HepG2 (cell line): ENCODE results near the gene DNALI1. TPM values are rescaled to one million over a fixed set of nuclear protein-coding genes. Genes with fewer than 3 reads are reported as not detected.
A peak's percentile ranks its signal among the peaks of the same experiment; 100 is the strongest.

Source experiments
- FOXC1 ChIP-seq: sonication (generic); formaldehyde crosslinking; IDR thresholded peaks from 2 replicates; pipeline ENCODE4 v1.8.0; 2022; ENCODE audit warnings: mild to moderate bottlenecking, missing genetic modification reagents, borderline replicate concordance
- KLF11 ChIP-seq: IDR thresholded peaks from 2 replicates; pipeline ENCODE4 v1.6.1; 2016; ENCODE audit warnings: missing compliant biosample characterization
- LBX2 ChIP-seq: sonication (generic); formaldehyde crosslinking; IDR thresholded peaks from 2 replicates; pipeline ENCODE4 v1.5.0; 2020; ENCODE audit warnings: missing genetic modification reagents, mild to moderate bottlenecking, borderline replicate concordance
- MED13 ChIP-seq: sonication (generic); formaldehyde crosslinking; IDR thresholded peaks from 2 replicates; pipeline ENCODE4 v1.5.0; 2020; ENCODE audit warnings: missing genetic modification reagents
- MYNN ChIP-seq: sonication (generic); formaldehyde crosslinking; IDR thresholded peaks from 2 replicates; pipeline ENCODE4 v1.4.0; 2020; ENCODE audit warnings: mild to moderate bottlenecking, low read depth, missing genetic modification reagents
- POLR2A ChIP-seq, 2 experiments: IDR thresholded peaks; 2 replicates each; pipeline ENCODE4 v1.6.1; 2011; ENCODE audit warnings: low read depth in 2 of 2, low read length in 2 of 2, mild to moderate bottlenecking in 1 of 2, moderate library complexity in 1 of 2; ENCODE audit not compliant: insufficient read depth in 1 of 2
- SALL2 ChIP-seq: sonication (generic); formaldehyde crosslinking; IDR thresholded peaks from 2 replicates; pipeline ENCODE4 v1.8.1; 2023; ENCODE audit warnings: mild to moderate bottlenecking, missing genetic modification reagents, inconsistent platforms
- SNRNP70 ChIP-seq: fragments of 200-400 bp; formaldehyde crosslinking; IDR thresholded peaks from 2 replicates; pipeline ENCODE4 v1.6.1; 2017; ENCODE audit warnings: mild to moderate bottlenecking, low read depth, low read length, moderate library complexity
- U2AF2 ChIP-seq: fragments of 200-400 bp; formaldehyde crosslinking; IDR thresholded peaks from 2 replicates; pipeline ENCODE4 v1.6.1; 2017; ENCODE audit warnings: low read depth, mild to moderate bottlenecking, low read length
- ZKSCAN8 ChIP-seq: IDR thresholded peaks from 2 replicates; pipeline ENCODE4 v1.6.1; 2016; ENCODE audit warnings: borderline replicate concordance, missing genetic modification reagents, missing compliant biosample characterization
- ZMAT3 ChIP-seq: sonication (generic); formaldehyde crosslinking; conservative IDR thresholded peaks from 2 replicates; pipeline ENCODE4 v1.7.0; 2021; ENCODE audit warnings: missing genetic modification reagents
- ZNF230 ChIP-seq: sonication (generic); formaldehyde crosslinking; IDR thresholded peaks from 2 replicates; pipeline ENCODE4 v1.4.0; 2020; ENCODE audit warnings: mild to moderate bottlenecking, missing genetic modification reagents
- ZNF256 ChIP-seq: sonication (generic); formaldehyde crosslinking; conservative IDR thresholded peaks from 2 replicates; pipeline ENCODE4 v1.4.0; 2020; ENCODE audit warnings: missing genetic modification reagents
- ZNF260 ChIP-seq: sonication (generic); formaldehyde crosslinking; IDR thresholded peaks from 2 replicates; pipeline ENCODE4 v1.4.0; 2020; ENCODE audit warnings: missing genetic modification reagents, low read depth, mild to moderate bottlenecking, borderline replicate concordance
- ZNF264 ChIP-seq: sonication (generic); formaldehyde crosslinking; IDR thresholded peaks from 2 replicates; pipeline ENCODE4 v1.4.0; 2020; ENCODE audit warnings: missing genetic modification reagents
- ZNF546 ChIP-seq: sonication (generic); formaldehyde crosslinking; conservative IDR thresholded peaks from 2 replicates; pipeline ENCODE4 v1.8.1; 2023; ENCODE audit warnings: mild to moderate bottlenecking, missing genetic modification reagents
- ZNF891 ChIP-seq: sonication (generic); formaldehyde crosslinking; IDR thresholded peaks from 2 replicates; pipeline ENCODE4 v1.5.0; 2020; ENCODE audit warnings: mild to moderate bottlenecking, missing genetic modification reagents
- polyA plus RNA-seq, 8 experiments: library from polyadenylated mRNA; depleted of rRNA in 3 of 8; stranded (reverse) in 7 of 8; unstranded in 1 of 8; fragments of >200 nt; fragmentation: Illumina TruSeq in 4 of 8; extraction: Trizol in 4 of 8; gene quantifications; 2 replicates each; pipeline versions ENCODE4 v1.2.1 to v1.2.3, GENCODE V29; 2011 to 2016; ENCODE audit warnings: low read depth in 4 of 8, missing spikeins in 1 of 8, mixed read lengths in 1 of 8; ENCODE audit not compliant: insufficient read depth in 1 of 8
- total RNA-seq, 5 experiments: library from RNA; depleted of rRNA; stranded (reverse); fragments of >200 nt; fragmentation: Illumina TruSeq; extraction: Trizol; gene quantifications; 2 replicates each; pipeline ENCODE4 v1.2.3, GENCODE V29; 2016; ENCODE audit warnings: low read depth in 1 of 5
- TF ChIP-seq, protein P1 (sequence below), 2 experiments: IDR thresholded peaks; 2 replicates each; pipeline ENCODE4 v1.6.1; 2011 to 2012; ENCODE audit warnings: low read length in 2 of 2, borderline replicate concordance in 1 of 2, low read depth in 1 of 2, mild to moderate bottlenecking in 1 of 2, moderate library complexity in 1 of 2
- TF ChIP-seq, protein P2 (sequence below): fragments of 450-650 bp; IDR thresholded peaks from 2 replicates; pipeline ENCODE4 v1.6.1; 2016
- TF ChIP-seq, protein P3 (sequence below): IDR thresholded peaks from 2 replicates; pipeline ENCODE4 v1.6.1; 2016; ENCODE audit warnings: missing biosample characterization, missing genetic modification reagents, low read depth

The DNALI1 gene
- total and polyA plus RNA-seq, 2 of the 13 experiments (the other 11 are each of a cell fraction or from before 2014, with no cell fraction given), result 0.42 to 0.70 TPM

DNA sequence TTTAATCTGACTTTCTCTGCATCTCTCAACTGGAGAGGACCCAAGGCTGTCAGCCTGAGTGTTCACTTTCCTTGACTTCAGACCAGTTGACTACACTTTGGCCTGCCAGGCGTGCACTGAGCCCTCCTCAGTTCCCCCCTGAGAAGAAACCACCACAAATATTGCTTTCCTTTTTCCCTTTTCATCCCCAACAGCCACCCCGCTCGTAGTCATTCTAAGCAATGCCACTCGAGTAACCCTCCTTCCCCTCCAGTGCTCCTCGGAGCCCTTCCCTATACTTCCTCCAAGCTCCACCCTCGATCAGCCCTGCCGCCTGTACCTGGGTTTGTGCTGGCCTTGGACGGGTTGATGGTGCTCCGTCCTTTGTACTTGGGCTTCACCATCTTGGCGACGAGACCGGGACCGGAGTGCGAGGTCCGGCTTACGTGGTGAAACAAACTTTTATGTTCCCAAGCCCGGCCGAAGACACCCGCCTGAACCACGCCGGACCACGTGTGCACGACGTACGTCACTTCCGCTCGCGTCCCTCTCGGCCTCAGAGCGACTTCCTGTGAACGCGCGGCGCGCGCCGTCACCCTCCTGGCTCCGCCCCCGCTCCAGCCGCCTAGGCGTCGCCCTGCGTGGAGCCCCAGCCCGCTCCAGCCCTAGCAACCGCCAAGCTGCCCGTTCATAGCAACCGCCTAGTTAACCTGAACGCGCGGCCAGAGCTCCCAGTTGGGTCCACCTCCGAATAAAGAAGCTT is 38.9 kb downstream of the DNALI1 start, which contains the start of gene GNL2 (continued):
- TF ChIP-seq, protein P1, sequence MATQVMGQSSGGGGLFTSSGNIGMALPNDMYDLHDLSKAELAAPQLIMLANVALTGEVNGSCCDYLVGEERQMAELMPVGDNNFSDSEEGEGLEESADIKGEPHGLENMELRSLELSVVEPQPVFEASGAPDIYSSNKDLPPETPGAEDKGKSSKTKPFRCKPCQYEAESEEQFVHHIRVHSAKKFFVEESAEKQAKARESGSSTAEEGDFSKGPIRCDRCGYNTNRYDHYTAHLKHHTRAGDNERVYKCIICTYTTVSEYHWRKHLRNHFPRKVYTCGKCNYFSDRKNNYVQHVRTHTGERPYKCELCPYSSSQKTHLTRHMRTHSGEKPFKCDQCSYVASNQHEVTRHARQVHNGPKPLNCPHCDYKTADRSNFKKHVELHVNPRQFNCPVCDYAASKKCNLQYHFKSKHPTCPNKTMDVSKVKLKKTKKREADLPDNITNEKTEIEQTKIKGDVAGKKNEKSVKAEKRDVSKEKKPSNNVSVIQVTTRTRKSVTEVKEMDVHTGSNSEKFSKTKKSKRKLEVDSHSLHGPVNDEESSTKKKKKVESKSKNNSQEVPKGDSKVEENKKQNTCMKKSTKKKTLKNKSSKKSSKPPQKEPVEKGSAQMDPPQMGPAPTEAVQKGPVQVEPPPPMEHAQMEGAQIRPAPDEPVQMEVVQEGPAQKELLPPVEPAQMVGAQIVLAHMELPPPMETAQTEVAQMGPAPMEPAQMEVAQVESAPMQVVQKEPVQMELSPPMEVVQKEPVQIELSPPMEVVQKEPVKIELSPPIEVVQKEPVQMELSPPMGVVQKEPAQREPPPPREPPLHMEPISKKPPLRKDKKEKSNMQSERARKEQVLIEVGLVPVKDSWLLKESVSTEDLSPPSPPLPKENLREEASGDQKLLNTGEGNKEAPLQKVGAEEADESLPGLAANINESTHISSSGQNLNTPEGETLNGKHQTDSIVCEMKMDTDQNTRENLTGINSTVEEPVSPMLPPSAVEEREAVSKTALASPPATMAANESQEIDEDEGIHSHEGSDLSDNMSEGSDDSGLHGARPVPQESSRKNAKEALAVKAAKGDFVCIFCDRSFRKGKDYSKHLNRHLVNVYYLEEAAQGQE (IDR thresholded peaks at IDR 0.05; ENCODE audit: borderline replicate concordance in 1 of 2, low read depth in 1 of 2, low read length in 2 of 2), result no peak
- TF ChIP-seq, protein P2, sequence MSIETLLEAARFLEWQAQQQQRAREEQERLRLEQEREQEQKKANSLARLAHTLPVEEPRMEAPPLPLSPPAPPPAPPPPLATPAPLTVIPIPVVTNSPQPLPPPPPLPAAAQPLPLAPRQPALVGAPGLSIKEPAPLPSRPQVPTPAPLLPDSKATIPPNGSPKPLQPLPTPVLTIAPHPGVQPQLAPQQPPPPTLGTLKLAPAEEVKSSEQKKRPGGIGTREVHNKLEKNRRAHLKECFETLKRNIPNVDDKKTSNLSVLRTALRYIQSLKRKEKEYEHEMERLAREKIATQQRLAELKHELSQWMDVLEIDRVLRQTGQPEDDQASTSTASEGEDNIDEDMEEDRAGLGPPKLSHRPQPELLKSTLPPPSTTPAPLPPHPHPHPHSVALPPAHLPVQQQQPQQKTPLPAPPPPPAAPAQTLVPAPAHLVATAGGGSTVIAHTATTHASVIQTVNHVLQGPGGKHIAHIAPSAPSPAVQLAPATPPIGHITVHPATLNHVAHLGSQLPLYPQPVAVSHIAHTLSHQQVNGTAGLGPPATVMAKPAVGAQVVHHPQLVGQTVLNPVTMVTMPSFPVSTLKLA, result peak; percentile 90
- TF ChIP-seq U2AF2, result no peak
- no peak for TF ChIP-seq ZMAT3 (CRISPR knock-in tag)
- TF ChIP-seq, protein P3, sequence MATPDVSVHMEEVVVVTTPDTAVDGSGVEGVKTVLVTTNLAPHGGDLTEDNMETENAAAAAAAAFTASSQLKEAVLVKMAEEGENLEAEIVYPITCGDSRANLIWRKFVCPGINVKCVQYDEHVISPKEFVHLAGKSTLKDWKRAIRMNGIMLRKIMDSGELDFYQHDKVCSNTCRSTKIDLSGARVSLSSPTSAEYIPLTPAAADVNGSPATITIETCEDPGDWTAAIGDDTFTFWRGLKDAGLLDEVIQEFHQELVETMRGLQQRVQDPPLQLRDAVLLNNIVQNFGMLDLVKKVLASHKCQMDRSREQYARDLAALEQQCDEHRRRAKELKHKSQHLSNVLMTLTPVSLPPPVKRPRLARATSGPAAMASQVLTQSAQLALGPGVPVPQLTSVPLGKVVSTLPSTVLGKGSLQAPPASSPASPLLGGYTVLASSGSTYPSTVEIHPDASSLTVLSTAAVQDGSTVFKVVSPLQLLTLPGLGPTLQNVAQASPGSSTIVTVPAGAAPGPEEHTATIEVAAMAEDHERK (CRISPR knock-in tag), result 0 out of 2 replicates have a peak, but pooled peaks have one; percentile 33
- peak; percentile 61; the same call in 1 of the 2 replicates for TF ChIP-seq LBX2 (CRISPR knock-in tag)
- TF ChIP-seq ZNF260 (CRISPR knock-in tag), result no peak
- TF ChIP-seq POLR2A (IDR thresholded peaks at IDR 0.05; ENCODE audit: insufficient read depth in 1 of 2, low read depth in 2 of 2, low read length in 2 of 2), result peak; percentile 94 to 96
- peak; percentile 87 for TF ChIP-seq FOXC1 (CRISPR knock-in tag)
- TF ChIP-seq ZKSCAN8 (CRISPR knock-in tag), result no peak
- TF ChIP-seq ZNF264 (CRISPR knock-in tag), result no peak
- no peak for TF ChIP-seq ZNF546 (CRISPR knock-in tag)
- TF ChIP-seq SALL2, result peak; percentile 86; the same call in 1 of the 2 replicates
- no peak for TF ChIP-seq SNRNP70
- no peak for TF ChIP-seq ZNF256 (CRISPR knock-in tag)
- TF ChIP-seq ZNF891 (CRISPR knock-in tag), result peak; percentile 81; the same call in 1 of the 2 replicates
- no peak for TF ChIP-seq KLF11 (CRISPR knock-in tag)
- TF ChIP-seq ZNF230 (CRISPR knock-in tag), result peak; percentile 77; the same call in 1 of the 2 replicates
- TF ChIP-seq MYNN (CRISPR knock-in tag), result no peak
- TF ChIP-seq MED13 (CRISPR knock-in tag), result no peak
